CD4-positive, alpha-beta T cell treated with Interferon gamma for 1 hour (primary cell): ENCODE measurements around the gene MAGEA4.
"Not testable (repeated sequence)": the region's sequence is repeated elsewhere in the genome, so short reads cannot be mapped to it uniquely, and the experiment has no call there.

Experiments used
- DNase-seq: peaks from one replicate; pipeline ENCODE4 v3.0.0-alpha.2; 2020

The MAGEA4 gene

GRCh38 chrX:151912780-151913179 lies at the start of gene MAGEA4:
Gene MAGEA4, plus strand, starts transcription at chrX:151912889. Its CDS starts 10,776 bp downstream, at chrX:151923665.
- no peak for DNase-seq

GRCh38 chrX:151870602-151871001 lies 42.1 kb upstream of the MAGEA4 start:
- DNase-seq: no peak

GRCh38 chrX:151871244-151871643 lies 41.4 kb upstream of the MAGEA4 start:
- DNase-seq: no peak

GRCh38 chrX:151873096-151873495 lies 39.6 kb upstream of the MAGEA4 start:
- no peak for DNase-seq

- no peak for DNase-seq
Observed at GRCh38 chrX:151875270-151876026, 37.2 kb upstream of the MAGEA4 start.

- no peak for DNase-seq
Observed at GRCh38 chrX:151878574-151878973, 34.1 kb upstream of the MAGEA4 start.

GRCh38 chrX:151879856-151880255 lies 32.8 kb upstream of the MAGEA4 start:
- no peak for DNase-seq

GRCh38 chrX:151880895-151881294 lies 31.8 kb upstream of the MAGEA4 start:
- DNase-seq: no peak

- no peak for DNase-seq
Observed at GRCh38 chrX:151889421-151889820, 23.3 kb upstream of the MAGEA4 start.

- DNase-seq: no peak
Observed at GRCh38 chrX:151896734-151897474, 15.8 kb upstream of the MAGEA4 start.

- no peak for DNase-seq
Observed at GRCh38 chrX:151899622-151900021, 13.1 kb upstream of the MAGEA4 start.

- no peak for DNase-seq
Observed at GRCh38 chrX:151901826-151902225, 10.9 kb upstream of the MAGEA4 start.

GRCh38 chrX:151902813-151903591 lies 9.7 kb upstream of the MAGEA4 start:
- DNase-seq: no peak

- no peak for DNase-seq
Observed at GRCh38 chrX:151904989-151905388, 7.7 kb upstream of the MAGEA4 start.

GRCh38 chrX:151912221-151912620 lies 468 bp upstream of the MAGEA4 start:
- no peak for DNase-seq

- DNase-seq: not testable (repeated sequence)
Observed at GRCh38 chrX:151918736-151919135, 6.0 kb downstream of the MAGEA4 start.

GRCh38 chrX:151919610-151920009 lies 6.9 kb downstream of the MAGEA4 start:
- no peak for DNase-seq

- no peak for DNase-seq
Observed at GRCh38 chrX:151920101-151920500, 7.4 kb downstream of the MAGEA4 start.

GRCh38 chrX:151920530-151920929 lies 7.8 kb downstream of the MAGEA4 start:
- no peak for DNase-seq

GRCh38 chrX:151921292-151921691 lies 8.6 kb downstream of the MAGEA4 start:
- DNase-seq: no peak

GRCh38 chrX:151921866-151922265 lies 9.2 kb downstream of the MAGEA4 start:
- no peak for DNase-seq

- DNase-seq: no peak
Observed at GRCh38 chrX:151922692-151923091, 10.0 kb downstream of the MAGEA4 start.

GRCh38 chrX:151923648-151924047 lies 11.0 kb downstream of the MAGEA4 start:
- no peak for DNase-seq

GRCh38 chrX:151929126-151929525 lies 16.4 kb downstream of the MAGEA4 start:
- no peak for DNase-seq
